ENCODE measurements around the gene FGA. TPM values are rescaled to one million over a fixed set of nuclear protein-coding genes. Genes with fewer than 3 reads are reported as not detected.

FGA gene
- polyA plus RNA-seq, 1 experiment, result 0.09 TPM

DNA sequence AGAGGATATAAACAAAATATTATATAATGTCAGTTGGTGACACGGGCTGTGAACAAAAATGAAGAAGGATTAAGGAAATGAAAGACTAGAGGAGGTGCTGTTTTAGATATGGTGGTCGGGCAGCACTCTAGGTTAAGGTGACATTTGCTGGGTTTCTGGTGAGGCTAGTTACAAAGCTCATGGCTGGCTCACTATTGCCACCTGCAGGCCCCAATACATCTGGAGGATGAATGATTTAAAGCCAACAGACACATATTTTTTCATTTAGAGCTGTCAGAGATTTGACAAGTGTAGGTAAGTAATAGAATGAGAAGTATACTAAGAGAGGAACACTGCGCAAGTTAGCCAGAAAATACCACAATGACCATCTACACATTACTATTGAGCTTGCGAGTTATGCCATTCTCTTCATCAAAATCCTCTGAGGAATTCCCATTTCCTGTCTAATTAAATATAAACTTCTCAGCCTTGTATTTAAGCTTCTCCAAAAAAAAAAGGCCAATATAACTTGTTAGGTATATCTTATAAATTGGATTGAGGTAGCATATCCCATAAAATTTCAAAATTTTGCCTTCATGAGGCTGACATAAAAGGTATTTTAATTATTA, 28.3 kb upstream of the FGA start:
- ChIA-PET CTCF (interaction anchor here (0.7 to 9.7 kb wide), 30 partner anchors 8 to 118 kb away, joined by 3 to 183 read pairs (median 5); partner anchors contain the start of genes FGA, FGB and PLRG1), POLR2A (interaction anchor here (0.5 to 1.0 kb wide), 2 partner anchors 44 to 60 kb away, joined by 3 read pairs; no protein-coding TSS in a partner anchor)
- peak; percentile 84 for TF ChIP-seq CTCF (IDR thresholded peaks at IDR 0.05; ENCODE audit: low read depth, low read length)
- DNase-seq (ENCODE audit: low read depth, low spot score), result peak; percentile 8
- Histone ChIP-seq H3K27ac (ENCODE audit: low read depth, low read length) (no peak overlapping the region), H3K27me3 (ENCODE audit: control insufficient read depth, insufficient read depth, low read length) (peaks cover 2% of the 10 kb centered on the region), H3K9me3 (ENCODE audit: control insufficient read depth, insufficient read depth, low read length) (no peaks in the 10 kb centered on the region), H3K4me3 (ENCODE audit: low read depth, low read length) (no peak overlapping the region)

DNA sequence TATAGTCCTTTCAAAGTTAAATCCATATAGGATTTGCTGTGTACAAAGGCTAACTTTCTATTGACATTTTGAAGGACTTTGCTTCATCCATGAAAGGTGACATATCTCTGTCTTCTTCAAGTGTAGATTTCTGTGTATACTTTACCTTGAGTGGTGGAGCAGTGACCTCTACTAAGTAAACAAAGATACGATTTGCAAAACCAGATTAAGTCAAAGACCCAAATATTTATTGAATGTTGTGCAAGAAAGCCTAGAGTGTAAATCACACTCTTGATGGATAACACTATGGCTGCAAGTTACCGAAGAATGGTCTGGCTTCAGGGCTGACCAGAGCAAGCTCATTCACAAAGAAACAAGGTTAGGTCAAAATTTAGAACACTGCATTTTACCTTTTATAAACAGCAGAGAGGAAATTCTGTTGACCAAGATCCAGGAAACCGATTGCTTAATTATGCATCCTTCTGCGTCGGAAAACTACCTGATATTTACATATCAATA, 27.3 kb upstream of the FGA start:
- H3K4me3 ChIP-seq (ENCODE audit: low read depth, low read length), result no peak overlapping the region
- no peak for DNase-seq (ENCODE audit: low read depth, low spot score)
- ChIA-PET POLR2A (no interaction called here), CTCF (interaction anchor here (0.5 to 9.7 kb wide), 13 partner anchors 8 to 371 kb away, joined by 3 to 183 read pairs (median 10); partner anchors contain the start of genes FGB and PLRG1)
- H3K27ac ChIP-seq (ENCODE audit: low read depth, low read length), result no peak overlapping the region
- no peak for TF ChIP-seq CTCF (IDR thresholded peaks at IDR 0.05; ENCODE audit: low read depth, low read length)
- H3K9me3 ChIP-seq (ENCODE audit: control insufficient read depth, insufficient read depth, low read length), result no peaks in the 10 kb centered on the region
- peaks cover 2% of the 10 kb centered on the region for H3K27me3 ChIP-seq (ENCODE audit: control insufficient read depth, insufficient read depth, low read length)

GRCh38 chr4:154616731-154617130, 26.2 kb upstream of the FGA start:
- H3K9me3 ChIP-seq (ENCODE audit: control insufficient read depth, insufficient read depth, low read length), result no peaks in the 10 kb centered on the region
- H3K27ac ChIP-seq (ENCODE audit: low read depth, low read length), result no peak overlapping the region
- DNase-seq (ENCODE audit: low read depth, low spot score), result no peak
- H3K27me3 ChIP-seq (ENCODE audit: control insufficient read depth, insufficient read depth, low read length), result peaks cover under 1% of the 10 kb centered on the region
- POLR2A ChIA-PET, result no interaction called here
- no peak overlapping the region for H3K4me3 ChIP-seq (ENCODE audit: low read depth, low read length)
- CTCF ChIA-PET, result interaction anchor here (1.1 to 1.2 kb wide), 3 partner anchors 9 to 58 kb away, joined by 3 to 4 read pairs (median 3); no protein-coding TSS in a partner anchor
- TF ChIP-seq CTCF (IDR thresholded peaks at IDR 0.05; ENCODE audit: low read depth, low read length), result no peak

DNA sequence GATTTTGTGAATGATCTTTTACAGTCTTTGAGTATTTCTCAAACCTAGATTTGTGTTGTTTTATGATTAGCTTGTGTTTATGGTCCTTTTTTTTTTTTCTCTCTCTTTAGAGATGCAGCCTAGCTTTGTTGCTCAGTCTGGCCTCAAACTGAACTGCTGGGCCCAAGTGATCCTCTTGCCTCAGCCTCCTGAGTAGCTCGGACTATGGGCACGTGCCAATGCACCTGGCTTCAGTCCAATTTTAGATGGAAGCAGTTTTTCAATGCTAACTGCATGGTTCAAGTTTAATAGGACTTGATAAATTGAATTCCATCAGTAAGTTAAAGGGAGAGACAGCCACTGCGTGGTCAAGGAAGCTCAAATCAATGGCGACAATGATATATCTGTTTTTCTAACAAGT, 25.7 kb upstream of the FGA start:
- Histone ChIP-seq H3K27ac (ENCODE audit: low read depth, low read length) (no peak overlapping the region), H3K4me3 (ENCODE audit: low read depth, low read length) (no peak overlapping the region), H3K9me3 (ENCODE audit: control insufficient read depth, insufficient read depth, low read length) (no peaks in the 10 kb centered on the region), H3K27me3 (ENCODE audit: control insufficient read depth, insufficient read depth, low read length) (no peaks in the 10 kb centered on the region)
- ChIA-PET POLR2A (no interaction called here), CTCF (interaction anchor here (1.1 to 1.2 kb wide), 3 partner anchors 10 to 57 kb away, joined by 3 to 4 read pairs (median 3); no protein-coding TSS in a partner anchor)
- no peak for DNase-seq (ENCODE audit: low read depth, low spot score)
- no peak for TF ChIP-seq CTCF (IDR thresholded peaks at IDR 0.05; ENCODE audit: low read depth, low read length)

- CTCF ChIA-PET, result interaction anchor here (1.3 kb wide), 3 partner anchors 12 to 65 kb away, joined by 3 to 4 read pairs (median 4); partner anchors contain the start of gene PLRG1
- POLR2A ChIA-PET, result no interaction called here
Observed at GRCh38 chr4:154615211-154615610, 24.7 kb upstream of the FGA start.

More at GRCh38 chr4:154615211-154615610, 24.7 kb upstream of the FGA start:
- Histone ChIP-seq H3K27ac (ENCODE audit: low read depth, low read length) (no peak overlapping the region), H3K4me3 (ENCODE audit: low read depth, low read length) (no peak overlapping the region), H3K27me3 (ENCODE audit: control insufficient read depth, insufficient read depth, low read length) (no peaks in the 10 kb centered on the region), H3K9me3 (ENCODE audit: control insufficient read depth, insufficient read depth, low read length) (no peaks in the 10 kb centered on the region)
- no peak for DNase-seq (ENCODE audit: low read depth, low spot score)
- TF ChIP-seq CTCF (IDR thresholded peaks at IDR 0.05; ENCODE audit: low read depth, low read length), result no peak

Data from AG04450 (cell line).